Heart left ventricle (tissue), 13 donors: Measurements from ENCODE around the gene HELZ.

Experiments
- POLR2A ChIP-seq, 2 donors: fragments of 450-650 bp; IDR thresholded peaks; one replicate each; pipeline ENCODE4 v1.6.1; 2017; ENCODE audit warnings: antibody characterized with exemption in 2 of 2, mild to moderate bottlenecking in 2 of 2, moderate library complexity in 2 of 2
- TF ChIP-seq, protein P1 (sequence below), 12 donors: fragments of 200-600 bp; sonication (generic) in 4 of 12; IDR thresholded peaks; one replicate each; pipeline versions ENCODE4 v1.5.0 to v1.8.0; 2018 to 2022; ENCODE audit warnings: antibody characterized with exemption in 12 of 12, mild to moderate bottlenecking in 5 of 12
- donor health status: ischemic (EF 13 %, LVEDD 7.1; RV severe dilation, severe dysfunction).
- donor health status: DM: no; HTN: yes; CAD: no.
- donor health status: DM: no; HTN: no; CAD: no.
- donor health status: ischemic (EF 25% LVEDD 6.9; RV normal size, moderate dysfunction).
- donor health status: ischemic (EF 25% LVEDD 5.7; RV mildly dilated, moderate dysfunction).
- donor health status: ischemic (EF 35%, LVEDD 5.7; RV mildly dilated, moderate dysfunction).
- donor health status: nonischemic (EF 11% LVEDD 7.7; RV severe dilation, severe dysfunction).
- donor health status: DM: yes; HTN: yes; CAD: no.
- donor health status: PGD.
- donor health status: ischemic (EF 29% LVEDD 5.4; RV normal size, mild dysfunction).
- donor health status: nonischemic (EF 23%, LVEDD 6.1; RV moderate dilation, normal function).

DNA sequence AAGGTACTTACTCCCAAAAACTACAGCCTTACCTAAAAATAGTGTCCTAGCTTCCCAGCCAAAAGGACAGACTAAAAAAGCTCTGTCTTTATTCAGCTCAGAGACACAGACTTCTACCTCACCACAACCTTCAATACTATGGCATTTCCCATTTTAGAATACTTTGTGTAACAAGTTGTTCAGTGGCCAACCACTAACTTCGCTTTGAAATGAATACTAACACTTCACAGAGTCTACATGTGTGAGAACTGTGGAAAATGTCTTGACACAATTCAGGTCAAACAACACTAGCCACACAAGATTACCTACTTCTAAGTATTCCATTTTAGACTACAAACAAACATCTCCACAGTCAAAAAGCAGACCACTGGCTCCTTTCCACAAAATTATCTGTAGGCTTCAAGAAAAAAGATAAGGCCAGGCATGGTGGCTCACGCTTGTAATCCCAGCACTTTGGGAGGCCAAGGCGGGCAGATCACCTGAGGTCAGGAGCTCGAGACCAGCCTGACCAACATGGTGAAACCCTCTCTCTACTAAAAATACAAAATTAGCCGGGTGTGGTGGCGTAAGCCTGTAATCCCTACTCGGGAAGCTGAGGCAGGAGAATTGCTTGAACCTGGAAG is 3.2 kb downstream of the HELZ start:
- TF ChIP-seq, protein P1, sequence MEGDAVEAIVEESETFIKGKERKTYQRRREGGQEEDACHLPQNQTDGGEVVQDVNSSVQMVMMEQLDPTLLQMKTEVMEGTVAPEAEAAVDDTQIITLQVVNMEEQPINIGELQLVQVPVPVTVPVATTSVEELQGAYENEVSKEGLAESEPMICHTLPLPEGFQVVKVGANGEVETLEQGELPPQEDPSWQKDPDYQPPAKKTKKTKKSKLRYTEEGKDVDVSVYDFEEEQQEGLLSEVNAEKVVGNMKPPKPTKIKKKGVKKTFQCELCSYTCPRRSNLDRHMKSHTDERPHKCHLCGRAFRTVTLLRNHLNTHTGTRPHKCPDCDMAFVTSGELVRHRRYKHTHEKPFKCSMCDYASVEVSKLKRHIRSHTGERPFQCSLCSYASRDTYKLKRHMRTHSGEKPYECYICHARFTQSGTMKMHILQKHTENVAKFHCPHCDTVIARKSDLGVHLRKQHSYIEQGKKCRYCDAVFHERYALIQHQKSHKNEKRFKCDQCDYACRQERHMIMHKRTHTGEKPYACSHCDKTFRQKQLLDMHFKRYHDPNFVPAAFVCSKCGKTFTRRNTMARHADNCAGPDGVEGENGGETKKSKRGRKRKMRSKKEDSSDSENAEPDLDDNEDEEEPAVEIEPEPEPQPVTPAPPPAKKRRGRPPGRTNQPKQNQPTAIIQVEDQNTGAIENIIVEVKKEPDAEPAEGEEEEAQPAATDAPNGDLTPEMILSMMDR (IDR thresholded peaks at IDR 0.05) = no peak
- no peak for TF ChIP-seq POLR2A (IDR thresholded peaks at IDR 0.05)
